Measurements from ENCODE around the gene ZSWIM2.
A peak's percentile ranks its signal among the peaks of the same experiment; 100 is the strongest.

DNA sequence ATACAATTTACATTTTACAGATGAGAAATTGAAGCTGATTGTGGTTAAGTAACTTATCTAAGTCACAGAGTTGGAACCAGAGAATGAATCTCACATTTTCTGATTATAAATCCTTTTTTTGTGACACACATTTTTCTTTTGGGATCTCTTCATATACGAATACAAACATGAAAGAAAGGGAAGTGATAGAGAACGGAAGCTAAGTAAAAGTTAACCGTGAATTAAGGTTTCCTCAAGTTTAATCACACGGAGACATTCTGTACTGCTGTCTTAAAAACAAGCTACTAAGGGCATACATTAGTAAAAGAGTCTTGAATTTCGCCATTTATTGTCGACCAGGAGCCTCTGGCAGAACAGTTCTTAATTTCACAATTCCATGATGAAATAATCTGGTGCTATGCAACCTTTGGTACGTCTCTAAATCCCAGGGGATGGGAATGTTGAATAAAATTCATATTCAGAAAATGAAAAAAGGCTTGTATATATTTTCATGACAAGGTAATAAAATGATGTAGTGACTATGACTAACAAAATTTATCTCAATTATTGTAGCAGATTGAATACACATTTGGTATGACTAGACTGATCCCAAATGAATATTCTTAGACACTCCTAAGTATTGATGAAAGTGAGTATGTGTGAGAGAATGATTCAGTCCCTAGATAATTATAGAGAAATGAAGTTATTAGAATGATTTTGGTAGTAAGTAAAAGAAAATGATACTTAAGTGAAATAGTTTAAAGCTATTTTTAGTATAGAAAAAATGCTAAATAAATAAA lies 40.3 kb upstream of the ZSWIM2 start:
- TF ChIP-seq, protein P1, sequence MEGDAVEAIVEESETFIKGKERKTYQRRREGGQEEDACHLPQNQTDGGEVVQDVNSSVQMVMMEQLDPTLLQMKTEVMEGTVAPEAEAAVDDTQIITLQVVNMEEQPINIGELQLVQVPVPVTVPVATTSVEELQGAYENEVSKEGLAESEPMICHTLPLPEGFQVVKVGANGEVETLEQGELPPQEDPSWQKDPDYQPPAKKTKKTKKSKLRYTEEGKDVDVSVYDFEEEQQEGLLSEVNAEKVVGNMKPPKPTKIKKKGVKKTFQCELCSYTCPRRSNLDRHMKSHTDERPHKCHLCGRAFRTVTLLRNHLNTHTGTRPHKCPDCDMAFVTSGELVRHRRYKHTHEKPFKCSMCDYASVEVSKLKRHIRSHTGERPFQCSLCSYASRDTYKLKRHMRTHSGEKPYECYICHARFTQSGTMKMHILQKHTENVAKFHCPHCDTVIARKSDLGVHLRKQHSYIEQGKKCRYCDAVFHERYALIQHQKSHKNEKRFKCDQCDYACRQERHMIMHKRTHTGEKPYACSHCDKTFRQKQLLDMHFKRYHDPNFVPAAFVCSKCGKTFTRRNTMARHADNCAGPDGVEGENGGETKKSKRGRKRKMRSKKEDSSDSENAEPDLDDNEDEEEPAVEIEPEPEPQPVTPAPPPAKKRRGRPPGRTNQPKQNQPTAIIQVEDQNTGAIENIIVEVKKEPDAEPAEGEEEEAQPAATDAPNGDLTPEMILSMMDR (IDR thresholded peaks at IDR 0.05): no peak
- TF ChIP-seq EP300 (IDR thresholded peaks at IDR 0.05): peak; percentile 62 to 85
- no peak for TF ChIP-seq POLR2A (IDR thresholded peaks at IDR 0.05)

Measured in tibial nerve (tissue), 4 donors.